HepG2 (cell line): Measurements from ENCODE around the gene MICB. TPM values are rescaled to one million over a fixed set of nuclear protein-coding genes. Genes with fewer than 3 reads are reported as not detected.

Experiments used
- CCDC6 ChIP-seq: sonication (generic); formaldehyde crosslinking; IDR thresholded peaks from 2 replicates; pipeline ENCODE4 v1.8.1; 2022; ENCODE audit warnings: mild to moderate bottlenecking, missing genetic modification reagents, moderate library complexity
- CENPT ChIP-seq: sonication (generic); formaldehyde crosslinking; IDR thresholded peaks from 2 replicates; pipeline ENCODE4 v1.8.0; 2022; ENCODE audit warnings: low read depth, mild to moderate bottlenecking, moderate library complexity, missing genetic modification reagents
- EED ChIP-seq: sonication (generic); formaldehyde crosslinking; IDR thresholded peaks from 2 replicates; pipeline ENCODE4 v1.5.0; 2020; ENCODE audit warnings: mild to moderate bottlenecking, missing genetic modification reagents
- GZF1 ChIP-seq: sonication (generic); formaldehyde crosslinking; IDR thresholded peaks from 2 replicates; pipeline ENCODE4 v1.5.1; 2020; ENCODE audit warnings: mild to moderate bottlenecking, missing genetic modification reagents
- JDP2 ChIP-seq: sonication (generic); formaldehyde crosslinking; IDR thresholded peaks from 2 replicates; pipeline ENCODE4 v1.8.1; 2022; ENCODE audit warnings: missing genetic modification reagents, borderline replicate concordance
- MAF1 ChIP-seq: sonication (generic); formaldehyde crosslinking; IDR thresholded peaks from 2 replicates; pipeline ENCODE4 v1.5.0; 2020; ENCODE audit warnings: missing genetic modification reagents, borderline replicate concordance
- MTA3 ChIP-seq: sonication (generic); formaldehyde crosslinking; IDR thresholded peaks from 2 replicates; pipeline ENCODE4 v1.4.0; 2020; ENCODE audit warnings: missing genetic modification reagents
- MXI1 ChIP-seq: IDR thresholded peaks from 3 replicates; pipeline ENCODE4 v1.6.1; 2012; ENCODE audit warnings: low read depth, low read length, inconsistent platforms, borderline replicate concordance
- NFE2 ChIP-seq: sonication (generic); formaldehyde crosslinking; IDR thresholded peaks from 2 replicates; pipeline ENCODE4 v1.4.0; 2020; ENCODE audit warnings: missing genetic modification reagents
- SMAD1 ChIP-seq: sonication (generic); formaldehyde crosslinking; IDR thresholded peaks from 2 replicates; pipeline ENCODE4 v1.4.0; 2020; ENCODE audit warnings: missing genetic modification reagents, low read depth, mild to moderate bottlenecking, borderline replicate concordance
- SNRNP70 ChIP-seq: fragments of 200-400 bp; formaldehyde crosslinking; IDR thresholded peaks from 2 replicates; pipeline ENCODE4 v1.6.1; 2017; ENCODE audit warnings: mild to moderate bottlenecking, low read depth, low read length, moderate library complexity
- TCF12 ChIP-seq, 2 experiments: fragments of 450-650 bp in 1 of 2; sonication (generic) in 1 of 2; formaldehyde crosslinking in 1 of 2; IDR thresholded peaks; 2 replicates each; pipeline versions ENCODE4 v1.6.1 to v1.8.0; 2017 to 2022; ENCODE audit warnings: antibody characterized with exemption in 1 of 2, mild to moderate bottlenecking in 1 of 2, missing genetic modification reagents in 1 of 2, moderate library complexity in 1 of 2
- ZC3H4 ChIP-seq: sonication (generic); formaldehyde crosslinking; IDR thresholded peaks from 2 replicates; pipeline ENCODE4 v1.4.0; 2020; ENCODE audit warnings: missing genetic modification reagents, borderline replicate concordance
- ZNF12 ChIP-seq: sonication (generic); formaldehyde crosslinking; IDR thresholded peaks from 2 replicates; pipeline ENCODE4 v1.5.0; 2020; ENCODE audit warnings: missing genetic modification reagents
- ZNF296 ChIP-seq: sonication (generic); formaldehyde crosslinking; conservative IDR thresholded peaks from 2 replicates; pipeline ENCODE4 v1.5.0; 2020; ENCODE audit warnings: mild to moderate bottlenecking, missing genetic modification reagents
- ZNF33A ChIP-seq: sonication (generic); formaldehyde crosslinking; IDR thresholded peaks from 2 replicates; pipeline ENCODE4 v1.5.1; 2020; ENCODE audit warnings: missing genetic modification reagents, mild to moderate bottlenecking, moderate library complexity, borderline replicate concordance
- ZNF430 ChIP-seq: sonication (generic); formaldehyde crosslinking; IDR thresholded peaks from 2 replicates; pipeline ENCODE4 v1.9.0; 2021; ENCODE audit warnings: mild to moderate bottlenecking, missing genetic modification reagents
- ZNF558 ChIP-seq: sonication (generic); formaldehyde crosslinking; IDR thresholded peaks from 2 replicates; pipeline ENCODE4 v1.9.0; 2022; ENCODE audit warnings: mild to moderate bottlenecking, missing genetic modification reagents, borderline replicate concordance
- polyA plus RNA-seq, 8 experiments: library from polyadenylated mRNA; depleted of rRNA in 3 of 8; stranded (reverse) in 7 of 8; unstranded in 1 of 8; fragments of >200 nt; fragmentation: Illumina TruSeq in 4 of 8; extraction: Trizol in 4 of 8; gene quantifications; 2 replicates each; pipeline versions ENCODE4 v1.2.1 to v1.2.3, GENCODE V29; 2011 to 2016; ENCODE audit warnings: low read depth in 4 of 8, missing spikeins in 1 of 8, mixed read lengths in 1 of 8; ENCODE audit not compliant: insufficient read depth in 1 of 8
- total RNA-seq, 5 experiments: library from RNA; depleted of rRNA; stranded (reverse); fragments of >200 nt; fragmentation: Illumina TruSeq; extraction: Trizol; gene quantifications; 2 replicates each; pipeline ENCODE4 v1.2.3, GENCODE V29; 2016; ENCODE audit warnings: low read depth in 1 of 5
- TF ChIP-seq, protein P1 (sequence below): sonication (generic); formaldehyde crosslinking; IDR thresholded peaks from 2 replicates; pipeline ENCODE4 v1.4.0; 2020; ENCODE audit warnings: mild to moderate bottlenecking, low read depth, missing genetic modification reagents
- TF ChIP-seq, protein P2 (sequence below): sonication (generic); formaldehyde crosslinking; IDR thresholded peaks from 2 replicates; pipeline ENCODE4 v1.4.0; 2020; ENCODE audit warnings: low read depth, mild to moderate bottlenecking, missing genetic modification reagents
- TF ChIP-seq, protein P3 (sequence below): sonication (generic); formaldehyde crosslinking; IDR thresholded peaks from 2 replicates; pipeline ENCODE4 v1.4.0; 2020; ENCODE audit warnings: missing genetic modification reagents
- TF ChIP-seq, protein P4 (sequence below): sonication (generic); formaldehyde crosslinking; IDR thresholded peaks from 2 replicates; pipeline ENCODE4 v1.9.0; 2021; ENCODE audit warnings: missing genetic modification reagents, mild to moderate bottlenecking, borderline replicate concordance

Gene MICB
- total and polyA plus RNA-seq, 2 of the 13 experiments (the other 11 are each of a cell fraction or from before 2014, with no cell fraction given) = 12.5 to 12.8 TPM

DNA sequence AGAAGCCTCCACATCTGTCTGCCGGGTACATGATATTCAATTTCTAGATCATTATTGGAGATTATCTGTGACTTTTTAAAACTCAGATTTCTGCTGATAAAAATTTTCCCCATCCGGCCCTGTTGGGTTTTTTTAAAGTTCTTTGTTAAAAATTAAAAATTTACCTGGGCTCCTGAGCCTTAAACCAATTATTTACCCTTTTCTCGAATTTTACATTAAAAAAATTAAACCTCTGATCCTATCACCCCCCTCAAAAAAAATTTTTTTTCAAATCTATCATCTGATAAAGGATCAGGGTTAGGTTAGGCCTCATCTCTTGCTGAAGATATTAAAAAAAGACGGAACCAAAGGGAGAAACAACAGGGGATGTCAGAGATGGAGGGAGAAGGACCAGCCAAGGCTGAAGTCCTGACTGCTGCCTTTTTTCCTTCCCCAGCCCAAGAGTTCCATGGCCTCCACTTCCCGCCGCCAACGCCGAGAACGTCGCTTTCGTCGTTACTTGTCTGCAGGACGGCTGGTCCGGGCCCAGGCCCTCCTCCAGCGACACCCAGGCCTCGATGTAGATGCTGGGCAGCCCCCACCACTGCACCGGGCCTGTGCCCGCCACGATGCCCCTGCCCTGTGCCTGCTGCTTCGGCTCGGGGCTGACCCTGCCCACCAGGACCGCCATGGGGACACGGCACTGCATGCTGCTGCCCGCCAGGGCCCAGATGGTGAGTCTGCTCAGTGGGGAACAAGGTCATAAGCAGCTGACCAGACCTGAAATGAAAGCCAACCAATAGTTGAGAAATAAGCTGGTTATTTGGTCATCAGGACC, 50.0 kb downstream of the MICB start (continued):
- TF ChIP-seq ZC3H4 (CRISPR knock-in tag) = no peak
- no peak for TF ChIP-seq ZNF33A (CRISPR knock-in tag)
- no peak for TF ChIP-seq CENPT
- no peak for TF ChIP-seq MAF1 (CRISPR knock-in tag)
- TF ChIP-seq, protein P1, sequence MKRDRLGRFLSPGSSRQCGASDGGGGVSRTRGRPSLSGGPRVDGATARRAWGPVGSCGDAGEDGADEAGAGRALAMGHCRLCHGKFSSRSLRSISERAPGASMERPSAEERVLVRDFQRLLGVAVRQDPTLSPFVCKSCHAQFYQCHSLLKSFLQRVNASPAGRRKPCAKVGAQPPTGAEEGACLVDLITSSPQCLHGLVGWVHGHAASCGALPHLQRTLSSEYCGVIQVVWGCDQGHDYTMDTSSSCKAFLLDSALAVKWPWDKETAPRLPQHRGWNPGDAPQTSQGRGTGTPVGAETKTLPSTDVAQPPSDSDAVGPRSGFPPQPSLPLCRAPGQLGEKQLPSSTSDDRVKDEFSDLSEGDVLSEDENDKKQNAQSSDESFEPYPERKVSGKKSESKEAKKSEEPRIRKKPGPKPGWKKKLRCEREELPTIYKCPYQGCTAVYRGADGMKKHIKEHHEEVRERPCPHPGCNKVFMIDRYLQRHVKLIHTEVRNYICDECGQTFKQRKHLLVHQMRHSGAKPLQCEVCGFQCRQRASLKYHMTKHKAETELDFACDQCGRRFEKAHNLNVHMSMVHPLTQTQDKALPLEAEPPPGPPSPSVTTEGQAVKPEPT (CRISPR knock-in tag) = no peak
- no peak for TF ChIP-seq ZNF430 (CRISPR knock-in tag)
- no peak for TF ChIP-seq TCF12 (IDR thresholded peaks at IDR 0.05)
- no peak for TF ChIP-seq TCF12 (CRISPR knock-in tag; IDR thresholded peaks at IDR 0.05)
- TF ChIP-seq, protein P2, sequence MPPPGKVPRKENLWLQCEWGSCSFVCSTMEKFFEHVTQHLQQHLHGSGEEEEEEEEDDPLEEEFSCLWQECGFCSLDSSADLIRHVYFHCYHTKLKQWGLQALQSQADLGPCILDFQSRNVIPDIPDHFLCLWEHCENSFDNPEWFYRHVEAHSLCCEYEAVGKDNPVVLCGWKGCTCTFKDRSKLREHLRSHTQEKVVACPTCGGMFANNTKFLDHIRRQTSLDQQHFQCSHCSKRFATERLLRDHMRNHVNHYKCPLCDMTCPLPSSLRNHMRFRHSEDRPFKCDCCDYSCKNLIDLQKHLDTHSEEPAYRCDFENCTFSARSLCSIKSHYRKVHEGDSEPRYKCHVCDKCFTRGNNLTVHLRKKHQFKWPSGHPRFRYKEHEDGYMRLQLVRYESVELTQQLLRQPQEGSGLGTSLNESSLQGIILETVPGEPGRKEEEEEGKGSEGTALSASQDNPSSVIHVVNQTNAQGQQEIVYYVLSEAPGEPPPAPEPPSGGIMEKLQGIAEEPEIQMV (CRISPR knock-in tag) = no peak
- no peak for TF ChIP-seq NFE2
- no peak for TF ChIP-seq ZNF558 (CRISPR knock-in tag)
- no peak for TF ChIP-seq ZNF12 (CRISPR knock-in tag)
- no peak for TF ChIP-seq JDP2
- TF ChIP-seq, protein P3, sequence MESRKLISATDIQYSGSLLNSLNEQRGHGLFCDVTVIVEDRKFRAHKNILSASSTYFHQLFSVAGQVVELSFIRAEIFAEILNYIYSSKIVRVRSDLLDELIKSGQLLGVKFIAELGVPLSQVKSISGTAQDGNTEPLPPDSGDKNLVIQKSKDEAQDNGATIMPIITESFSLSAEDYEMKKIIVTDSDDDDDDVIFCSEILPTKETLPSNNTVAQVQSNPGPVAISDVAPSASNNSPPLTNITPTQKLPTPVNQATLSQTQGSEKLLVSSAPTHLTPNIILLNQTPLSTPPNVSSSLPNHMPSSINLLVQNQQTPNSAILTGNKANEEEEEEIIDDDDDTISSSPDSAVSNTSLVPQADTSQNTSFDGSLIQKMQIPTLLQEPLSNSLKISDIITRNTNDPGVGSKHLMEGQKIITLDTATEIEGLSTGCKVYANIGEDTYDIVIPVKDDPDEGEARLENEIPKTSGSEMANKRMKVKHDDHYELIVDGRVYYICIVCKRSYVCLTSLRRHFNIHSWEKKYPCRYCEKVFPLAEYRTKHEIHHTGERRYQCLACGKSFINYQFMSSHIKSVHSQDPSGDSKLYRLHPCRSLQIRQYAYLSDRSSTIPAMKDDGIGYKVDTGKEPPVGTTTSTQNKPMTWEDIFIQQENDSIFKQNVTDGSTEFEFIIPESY (CRISPR knock-in tag) = peak; percentile 88
- no peak for TF ChIP-seq MTA3 (CRISPR knock-in tag)
- no peak for TF ChIP-seq CCDC6 (CRISPR knock-in tag)
- no peak for TF ChIP-seq SNRNP70
- peak; percentile 51; the same call in 1 of the 2 replicates for TF ChIP-seq EED (CRISPR knock-in tag)
- no peak for TF ChIP-seq GZF1 (CRISPR knock-in tag)
- no peak for TF ChIP-seq MXI1
- TF ChIP-seq ZNF296 (CRISPR knock-in tag) = no peak; the same call in 1 of the 2 replicates
- TF ChIP-seq SMAD1 (CRISPR knock-in tag) = no peak
- TF ChIP-seq, protein P4, sequence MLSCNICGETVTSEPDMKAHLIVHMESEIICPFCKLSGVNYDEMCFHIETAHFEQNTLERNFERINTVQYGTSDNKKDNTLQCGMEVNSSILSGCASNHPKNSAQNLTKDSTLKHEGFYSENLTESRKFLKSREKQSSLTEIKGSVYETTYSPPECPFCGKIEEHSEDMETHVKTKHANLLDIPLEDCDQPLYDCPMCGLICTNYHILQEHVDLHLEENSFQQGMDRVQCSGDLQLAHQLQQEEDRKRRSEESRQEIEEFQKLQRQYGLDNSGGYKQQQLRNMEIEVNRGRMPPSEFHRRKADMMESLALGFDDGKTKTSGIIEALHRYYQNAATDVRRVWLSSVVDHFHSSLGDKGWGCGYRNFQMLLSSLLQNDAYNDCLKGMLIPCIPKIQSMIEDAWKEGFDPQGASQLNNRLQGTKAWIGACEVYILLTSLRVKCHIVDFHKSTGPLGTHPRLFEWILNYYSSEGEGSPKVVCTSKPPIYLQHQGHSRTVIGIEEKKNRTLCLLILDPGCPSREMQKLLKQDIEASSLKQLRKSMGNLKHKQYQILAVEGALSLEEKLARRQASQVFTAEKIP (CRISPR knock-in tag) = no peak
